Measurements from ENCODE around the gene CD180. TPM values are rescaled to one million over a fixed set of nuclear protein-coding genes. Genes with fewer than 3 reads are reported as not detected.

Gene CD180
- total and polyA plus RNA-seq, 2 donors (not counting 3 experiments of a cell fraction or from before 2014, with no cell fraction given), result not detected

DNA sequence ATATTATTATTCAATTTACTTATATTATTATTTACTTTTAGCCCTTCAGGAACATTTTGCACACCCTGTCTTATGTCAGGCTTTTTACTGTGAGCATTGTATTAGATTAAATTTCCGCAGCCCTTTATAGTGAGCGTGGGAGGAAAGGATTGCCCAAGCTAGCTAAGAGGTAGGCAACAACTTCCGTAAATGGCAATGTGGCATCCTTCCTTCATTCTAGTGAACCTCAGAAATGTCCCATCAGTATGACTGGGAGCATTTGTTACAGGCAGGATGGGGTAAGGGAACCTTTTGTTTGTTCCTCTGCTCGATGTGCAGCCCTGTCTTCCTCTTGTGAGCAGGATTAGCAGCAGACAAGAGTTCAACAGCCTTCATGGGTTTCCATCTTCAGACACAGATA is 6.2 kb upstream of the CD180 start:
- Histone ChIP-seq H3K27ac (ENCODE audit: insufficient read depth, low read depth, low read length) (no peak overlapping the region), H3K9ac (replicated peaks; ENCODE audit: extremely low read depth, insufficient read depth, low read length) (no peak overlapping the region), H3K9me1 (replicated peaks; ENCODE audit: control insufficient read depth, extremely low read depth, insufficient read depth, low read length) (no peaks in the 10 kb centered on the region), H3K9me3 (replicated peaks; ENCODE audit: control insufficient read depth, insufficient read depth, low read length) (no peaks in the 10 kb centered on the region), H3K79me2 (ENCODE audit: control insufficient read depth, insufficient read depth, low read length) (no peaks in the 10 kb centered on the region), H3K36me3 (ENCODE audit: control insufficient read depth in 2 of 2, extremely low read depth in 1 of 2, insufficient read depth in 2 of 2, low read length in 2 of 2) (no peaks in the 10 kb centered on the region), H2AFZ (ENCODE audit: low read depth, low read length) (no peak overlapping the region), H3K4me2 (ENCODE audit: insufficient read depth, low read length) (no peak overlapping the region), H3K4me1 (ENCODE audit: control insufficient read depth, extremely low read depth, insufficient read depth, low read length) (peaks cover 6% of the 10 kb centered on the region), H3K4me3 (replicated peaks in 1 of 3; ENCODE audit: insufficient read depth in 1 of 3, low read depth in 1 of 3, low read length in 3 of 3) (no peak overlapping the region), H3K27me3 (ENCODE audit: control insufficient read depth in 2 of 2, insufficient read depth in 2 of 2, low read length in 2 of 2) (no peaks in the 10 kb centered on the region), H4K20me1 (replicated peaks; ENCODE audit: control insufficient read depth, extremely low read depth, insufficient read depth, low read length) (no peaks in the 10 kb centered on the region)
- CTCF ChIA-PET, result no interaction called here
- FAIRE-seq, result no peak
- TF ChIP-seq, protein P1, sequence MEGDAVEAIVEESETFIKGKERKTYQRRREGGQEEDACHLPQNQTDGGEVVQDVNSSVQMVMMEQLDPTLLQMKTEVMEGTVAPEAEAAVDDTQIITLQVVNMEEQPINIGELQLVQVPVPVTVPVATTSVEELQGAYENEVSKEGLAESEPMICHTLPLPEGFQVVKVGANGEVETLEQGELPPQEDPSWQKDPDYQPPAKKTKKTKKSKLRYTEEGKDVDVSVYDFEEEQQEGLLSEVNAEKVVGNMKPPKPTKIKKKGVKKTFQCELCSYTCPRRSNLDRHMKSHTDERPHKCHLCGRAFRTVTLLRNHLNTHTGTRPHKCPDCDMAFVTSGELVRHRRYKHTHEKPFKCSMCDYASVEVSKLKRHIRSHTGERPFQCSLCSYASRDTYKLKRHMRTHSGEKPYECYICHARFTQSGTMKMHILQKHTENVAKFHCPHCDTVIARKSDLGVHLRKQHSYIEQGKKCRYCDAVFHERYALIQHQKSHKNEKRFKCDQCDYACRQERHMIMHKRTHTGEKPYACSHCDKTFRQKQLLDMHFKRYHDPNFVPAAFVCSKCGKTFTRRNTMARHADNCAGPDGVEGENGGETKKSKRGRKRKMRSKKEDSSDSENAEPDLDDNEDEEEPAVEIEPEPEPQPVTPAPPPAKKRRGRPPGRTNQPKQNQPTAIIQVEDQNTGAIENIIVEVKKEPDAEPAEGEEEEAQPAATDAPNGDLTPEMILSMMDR (IDR thresholded peaks at IDR 0.05; ENCODE audit: extremely low read depth in 1 of 2, insufficient read depth in 1 of 2, low read depth in 1 of 2, low read length in 2 of 2), result no peak
- TF ChIP-seq FOS (IDR thresholded peaks at IDR 0.05; ENCODE audit: borderline replicate concordance, insufficient read depth, low read length) (no peak), EZH2 (IDR thresholded peaks at IDR 0.05; ENCODE audit: borderline replicate concordance, low read depth, low read length, severe bottlenecking) (no peak), POLR2AphosphoS5 (IDR thresholded peaks at IDR 0.05; ENCODE audit: insufficient read depth, low read depth, low read length) (no peak), MYC (IDR thresholded peaks at IDR 0.05; ENCODE audit: low read depth, low read length) (no peak), POLR2A (IDR thresholded peaks at IDR 0.05; ENCODE audit: low read depth, low read length) (no peak), GATA2 (IDR thresholded peaks at IDR 0.05; ENCODE audit: insufficient read depth, insufficient read length, low read depth, low read length) (no peak), JUN (IDR thresholded peaks at IDR 0.05; ENCODE audit: borderline replicate concordance, insufficient read depth, insufficient read length, low read depth) (no peak)
- TF ChIP-seq, protein P2, sequence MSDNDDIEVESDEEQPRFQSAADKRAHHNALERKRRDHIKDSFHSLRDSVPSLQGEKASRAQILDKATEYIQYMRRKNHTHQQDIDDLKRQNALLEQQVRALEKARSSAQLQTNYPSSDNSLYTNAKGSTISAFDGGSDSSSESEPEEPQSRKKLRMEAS (IDR thresholded peaks at IDR 0.05; ENCODE audit: insufficient read depth, insufficient read length), result no peak
- dilution Hi-C loops (cut with MboI; ENCODE audit: extremely low pct_ligation_motif_present, low sequenced_read_pairs), result no loop called here
- POLR2A ChIA-PET, result no interaction called here
- intact Hi-C loops (cut with micrococcal nuclease), result no loop called here
- BruUV-seq (replicated peaks), result no TSS peak
- no peak for DNase-seq (ENCODE audit: low read depth, low spot score)
